K562 (cell line): Measurements from ENCODE around the gene FAM184B. TPM values are rescaled to one million over a fixed set of nuclear protein-coding genes. Genes with fewer than 3 reads are reported as not detected.

Experiments used
- ATAC-seq: fragments of 200-7000 bp; cut with Tn5 transposase; 3 replicates; pipeline ENCODE4 v1.9.1; 2020; ENCODE audit warnings: moderate library complexity
- BruUV-seq: library from RNA; stranded (reverse); fragments of 400-500 nt; replicated peaks from 2 replicates; lab custom pipeline; 2021; lab: Mats Ljungman, UMichigan
- CTCF ChIA-PET: fragments of 300-600 bp; formaldehyde crosslinking; extraction: SDS; loops from one replicate; lab custom pipeline; 2021; ENCODE audit warnings: low intra/inter-chr PET ratio; lab: Yijun Ruan, JAX
- POLR2A ChIA-PET: fragments of 300-600, 350-650 bp; sonication (Branson Sonifier 250); formaldehyde crosslinking; extraction: SDS; loops from one replicate; lab custom pipeline; 2021; ENCODE audit warnings: antibody characterized with exemption, inconsistent platforms; lab: Yijun Ruan, JAX
- DNase-seq, 4 experiments: peaks; one replicate each; pipeline versions ENCODE4 v3.0.0 to v3.0.0-alpha.2; 2011 to 2018; ENCODE audit warnings: low spot score in 3 of 4, mixed read lengths in 3 of 4; ENCODE audit errors: extremely low read depth in 1 of 4
- FAIRE-seq: peaks from 2 replicates; lab custom pipeline; 2011; peaks lifted over from hg19 to GRCh38; lab: Jason Lieb, UNC
- H2AFZ ChIP-seq: 2 replicates; pipeline ENCODE4 v1.6.0; 2011; ENCODE audit warnings: low read depth, low read length, control low read depth, inconsistent platforms
- H3K27ac ChIP-seq: fragments of 200-600 bp; 3 replicates; pipeline ENCODE4 v1.8.0; 2011; ENCODE audit warnings: low read depth, mild to moderate bottlenecking, control low read depth, inconsistent platforms, low read length, moderate library complexity, mixed read lengths; ENCODE audit errors: extremely low read depth
- H3K27me3 ChIP-seq, 2 experiments: fragments of 300-600 bp in 1 of 2; 2 replicates in 1 of 2; 3 replicates in 1 of 2; pipeline versions ENCODE4 v1.6.0 to v1.8.0; 2011; ENCODE audit warnings: inconsistent platforms in 2 of 2, low read length in 2 of 2, mild to moderate bottlenecking in 1 of 2, mixed read lengths in 1 of 2, moderate library complexity in 1 of 2; ENCODE audit not compliant: control insufficient read depth in 2 of 2, insufficient read depth in 2 of 2
- H3K36me3 ChIP-seq: fragments of 300-600 bp; 3 replicates; pipeline ENCODE4 v1.8.0; 2011; ENCODE audit warnings: mild to moderate bottlenecking, low read length, inconsistent platforms; ENCODE audit not compliant: control insufficient read depth, insufficient read depth
- H3K4me1 ChIP-seq, 2 experiments: fragments of 200-600 bp in 1 of 2; replicated peaks in 1 of 2; 2 replicates in 1 of 2; 3 replicates in 1 of 2; pipeline versions ENCODE4 v1.5.1 to v1.8.0; 2011; ENCODE audit warnings: inconsistent platforms in 2 of 2, low read length in 2 of 2, mild to moderate bottlenecking in 1 of 2, mixed read lengths in 1 of 2, moderate library complexity in 1 of 2; ENCODE audit not compliant: control insufficient read depth in 2 of 2, insufficient read depth in 2 of 2
- H3K4me2 ChIP-seq: 2 replicates; pipeline ENCODE4 v1.6.1; 2011; ENCODE audit warnings: low read length, control low read depth, inconsistent platforms, mixed read lengths; ENCODE audit not compliant: insufficient read depth
- H3K4me3 ChIP-seq: fragments of 200-600 bp; sonication (generic), shearing (Covaris generic); 2 replicates; pipeline ENCODE4 v1.5.1; 2016; ENCODE audit warnings: control low read depth, inconsistent platforms
- H3K79me2 ChIP-seq: fragments of 200-600 bp; 3 replicates; pipeline ENCODE4 v1.8.0; 2011; ENCODE audit warnings: low read length, inconsistent platforms; ENCODE audit not compliant: control insufficient read depth, insufficient read depth
- H3K9ac ChIP-seq, 2 experiments: 2 replicates each; pipeline versions ENCODE4 v1.6.0 to v1.6.1; 2011; ENCODE audit warnings: low read depth in 2 of 2, low read length in 2 of 2, control low read depth in 1 of 2, inconsistent platforms in 1 of 2, mild to moderate bottlenecking in 1 of 2, mixed read lengths in 1 of 2; ENCODE audit not compliant: insufficient read depth in 1 of 2
- H3K9me1 ChIP-seq: one replicate; pipeline ENCODE4 v1.6.0; 2011; ENCODE audit warnings: inconsistent platforms, mild to moderate bottlenecking, low read length, moderate library complexity; ENCODE audit not compliant: control insufficient read depth, insufficient read depth
- H3K9me3 ChIP-seq: replicated peaks from 2 replicates; pipeline ENCODE4 v1.5.1; 2011; ENCODE audit warnings: low read depth, low read length, inconsistent platforms; ENCODE audit not compliant: control insufficient read depth, insufficient read depth
- H4K20me1 ChIP-seq: replicated peaks from 2 replicates; pipeline ENCODE4 v1.6.1; 2011; ENCODE audit warnings: low read length, inconsistent platforms, mixed read lengths; ENCODE audit not compliant: control insufficient read depth, insufficient read depth
- ADNP ChIP-seq: fragments of 200-800 bp; sonication (Bioruptor generic); IDR thresholded peaks from 2 replicates; pipeline ENCODE4 v1.6.1; 2016; ENCODE audit warnings: missing genetic modification characterization, missing compliant biosample characterization
- BACH1 ChIP-seq: fragments of 200-800 bp; sonication (Bioruptor generic); IDR thresholded peaks from 2 replicates; pipeline ENCODE4 v1.6.1; 2016; ENCODE audit warnings: missing genetic modification characterization, missing compliant biosample characterization
- CCNT2 ChIP-seq: IDR thresholded peaks from 2 replicates; pipeline ENCODE4 v1.6.1; 2011; ENCODE audit warnings: borderline replicate concordance, low read depth, mild to moderate bottlenecking, moderate library complexity, mixed read lengths, low read length; ENCODE audit not compliant: insufficient read length; ENCODE audit errors: extremely low read depth
- GATA2 ChIP-seq: sonication (generic); formaldehyde crosslinking; IDR thresholded peaks from 2 replicates; pipeline ENCODE4 v1.4.0; 2020; ENCODE audit warnings: mild to moderate bottlenecking, missing genetic modification reagents
- HNRNPLL ChIP-seq: fragments of 200-400 bp; formaldehyde crosslinking; IDR thresholded peaks from 2 replicates; pipeline ENCODE4 v1.6.1; 2017; ENCODE audit warnings: low read length, low read depth, mild to moderate bottlenecking; ENCODE audit not compliant: poor library complexity, severe bottlenecking
- HOXB6 ChIP-seq: fragments of 250-450 bp; sonication (Bioruptor Pico); IDR thresholded peaks from 2 replicates; pipeline ENCODE4 v1.5.1; 2022; ENCODE audit warnings: mild to moderate bottlenecking, borderline replicate concordance
- MAFG ChIP-seq: fragments of 450-650 bp; conservative IDR thresholded peaks from 2 replicates; pipeline ENCODE4 v1.6.1; 2016; ENCODE audit warnings: missing genetic modification characterization, missing compliant biosample characterization
- NFE2 ChIP-seq: IDR thresholded peaks from 2 replicates; pipeline ENCODE4 v1.6.1; 2014; ENCODE audit warnings: antibody characterized with exemption, low read depth
- PRDM10 ChIP-seq: fragments of 450-650 bp; IDR thresholded peaks from 2 replicates; pipeline ENCODE4 v1.6.1; 2018; ENCODE audit not compliant: partially characterized antibody
- SAP30 ChIP-seq: fragments of 200-600 bp; sonication (generic); IDR thresholded peaks from 2 replicates; pipeline ENCODE4 v1.6.1; 2012; ENCODE audit warnings: borderline replicate concordance, low read depth, mild to moderate bottlenecking, moderate library complexity, low read length, control low read depth, inconsistent platforms; ENCODE audit not compliant: insufficient read depth, poor library complexity, severe bottlenecking
- TEAD4 ChIP-seq, 2 experiments: sonication (generic) in 1 of 2; formaldehyde crosslinking in 1 of 2; IDR thresholded peaks; 2 replicates each; pipeline versions ENCODE4 v1.6.1 to v1.8.0; 2012 to 2022; ENCODE audit warnings: borderline replicate concordance in 1 of 2, inconsistent platforms in 1 of 2, low read length in 1 of 2, mild to moderate bottlenecking in 1 of 2, missing genetic modification reagents in 1 of 2
- ZNF316 ChIP-seq: fragments of 450-650 bp; IDR thresholded peaks from 2 replicates; pipeline ENCODE4 v1.6.1; 2016
- ZNF384 ChIP-seq: IDR thresholded peaks from 2 replicates; pipeline ENCODE4 v1.6.1; 2012; ENCODE audit warnings: low read depth, low read length, improper control_type of control experiment
- WGBS: fragments of 100-300 bp; shearing (Covaris generic); methylation state at CpG from one replicate; pipeline ENCODE4 v1.1.6; 2016; ENCODE audit warnings: low coverage, mixed read lengths; ENCODE audit not compliant: insufficient coverage; ENCODE audit errors: missing lambda C conversion rate; 5-methylcytosine and 5-hydroxymethylcytosine counted together
- in situ Hi-C: fragments of 300-500 bp; cut with MboI; formaldehyde crosslinking; loops from 4 replicates; pipeline ENCODE4 v1.15.0; 2018; ENCODE audit warnings: inconsistent platforms, mixed read lengths
- intact Hi-C: fragments of 100-400 bp; cut with micrococcal nuclease; formaldehyde crosslinking; loops from 2 replicates; pipeline ENCODE4 v1.14.2; 2022
- polyA plus RNA-seq, 8 experiments: library from polyadenylated mRNA; depleted of rRNA in 4 of 8; stranded (reverse) in 5 of 8; unstranded in 3 of 8; fragments of >200 nt; fragmentation: Nextera tagmentation in 2 of 8; fragmentation: Illumina TruSeq in 1 of 8; extraction: Ambion mirVana in 2 of 8; extraction: Trizol in 1 of 8; gene quantifications; 2 replicates each; pipeline versions ENCODE4 v1.2.1 to v1.2.3, GENCODE V29; 2011 to 2014; ENCODE audit warnings: inconsistent platforms in 1 of 8, missing spikeins in 1 of 8
- total RNA-seq, 7 experiments: library from RNA; depleted of rRNA in 6 of 7; stranded (reverse); fragments of >200 nt in 6 of 7; fragmentation: Illumina TruSeq in 2 of 7; extraction: Trizol in 2 of 7; gene quantifications; 2 replicates each; pipeline versions ENCODE4 v1.2.1 to v1.2.3, GENCODE V29; 2011 to 2021; ENCODE audit warnings: low replicate concordance in 1 of 7

Gene FAM184B
- total and polyA plus RNA-seq, 9 of the 15 experiments (the other 6 are each of a cell fraction or from before 2014, with no cell fraction given) = not detected

- H3K9ac ChIP-seq = peak overlapping the region; percentile 92 to 97; a peak in 3 of 4 replicates
- peaks cover 3% of the 10 kb centered on the region for H3K9me1 ChIP-seq
- FAIRE-seq = no peak
- WGBS = 0% methylated on average over 14 of the region's 23 CpGs
- H3K4me1 ChIP-seq = peaks cover 15 to 16% of the 10 kb centered on the region in 2 experiments
- ChIA-PET POLR2A (interaction anchor here (0.7 to 2.5 kb wide), 8 partner anchors 10 to 97 kb away, joined by 3 to 6 read pairs (median 4); no protein-coding TSS in a partner anchor), CTCF (no interaction called here)
- H3K79me2 ChIP-seq = peaks cover 46% of the 10 kb centered on the region
- peak in 1 of 4 experiments; percentile 35 for DNase-seq
- H3K4me2 ChIP-seq = peak overlapping the region; percentile 93
- H3K36me3 ChIP-seq = peaks cover 28% of the 10 kb centered on the region
- H3K27me3 ChIP-seq = no peaks in the 10 kb centered on the region
- peak; percentile 41 for TF ChIP-seq MAFG (tag)
- TF ChIP-seq ZNF384 = peak; percentile 33; the same call in 1 of the 2 replicates
- no peak for TF ChIP-seq GATA2 (CRISPR knock-in tag)
- peak; percentile 43; the same call in 1 of the 2 replicates for TF ChIP-seq NFE2
- peak; percentile 73 for TF ChIP-seq HNRNPLL
- peak; percentile 6 for TF ChIP-seq SAP30
- TF ChIP-seq CCNT2 = no peak
- TF ChIP-seq ZNF316 = peak; percentile 61; the same call in 1 of the 2 replicates
- 0 out of 2 replicates have a peak, but pooled peaks have one; percentile 21 for TF ChIP-seq ADNP (tag)
- TF ChIP-seq HOXB6 (CRISPR knock-in tag) = no peak
- no peak for TF ChIP-seq TEAD4 (IDR thresholded peaks at IDR 0.05; ENCODE audit: low read length)
- TF ChIP-seq TEAD4 (CRISPR knock-in tag; IDR thresholded peaks at IDR 0.05; ENCODE audit: borderline replicate concordance) = no peak
- peak; percentile 45 for TF ChIP-seq PRDM10
- TF ChIP-seq BACH1 (tag) = 0 out of 2 replicates have a peak, but pooled peaks have one; percentile 46
- intact Hi-C loops (loop anchor here (1.0 kb wide), 1 partner anchor 37 kb away; the partner anchor contains the start of gene LAP3), in situ Hi-C loops (no loop called here)
- H3K27ac ChIP-seq = peak overlapping the region; percentile 90
- BruUV-seq = TSS peak; percentile 92
- peak; percentile 70 for ATAC-seq
- no peaks in the 10 kb centered on the region for H3K9me3 ChIP-seq
- H2AFZ ChIP-seq = peak overlapping the region; percentile 92
- peak overlapping the region; percentile 78 for H3K4me3 ChIP-seq
- H4K20me1 ChIP-seq = peaks cover 15% of the 10 kb centered on the region
Observed at GRCh38 chr4:17613761-17614415, 167.5 kb downstream of the FAM184B start.
